Germinal center (tissue), 1 donor: ENCODE results near the gene IDE.
"Not testable (repeated sequence)": the region's sequence is repeated elsewhere in the genome, so short reads cannot be mapped to it uniquely, and the experiment has no call there.

Source experiments
- DNase-seq: peaks from one replicate; pipeline ENCODE4 v3.0.0; 2012; ENCODE audit warnings: mixed read lengths, low spot score

IDE gene

GRCh38 chr10:92419740-92420545 is 153.9 kb downstream of the IDE start:
- DNase-seq = peak; percentile 12

GRCh38 chr10:92418891-92419290 is 155.0 kb downstream of the IDE start:
- DNase-seq = no peak

GRCh38 chr10:92418221-92418620 is 155.7 kb downstream of the IDE start:
- no peak for DNase-seq

- DNase-seq = no peak
Observed at GRCh38 chr10:92413519-92413918, 160.4 kb downstream of the IDE start.

- no peak for DNase-seq
Observed at GRCh38 chr10:92413011-92413410, 160.9 kb downstream of the IDE start.

- DNase-seq = no peak
Observed at GRCh38 chr10:92411406-92411805, 162.5 kb downstream of the IDE start.

- no peak for DNase-seq
Observed at GRCh38 chr10:92410501-92410900, 163.4 kb downstream of the IDE start.

- no peak for DNase-seq
Observed at GRCh38 chr10:92408017-92408361, 165.9 kb downstream of the IDE start.

GRCh38 chr10:92407305-92408016 is 166.4 kb downstream of the IDE start:
- DNase-seq = no peak

- DNase-seq = no peak
Observed at GRCh38 chr10:92405419-92405924, 168.4 kb downstream of the IDE start.

- no peak for DNase-seq
Observed at GRCh38 chr10:92404612-92405418, 169.1 kb downstream of the IDE start.

GRCh38 chr10:92402234-92402633 is 171.7 kb downstream of the IDE start:
- DNase-seq = not testable (repeated sequence)
